Measurements from ENCODE around the gene GOLGA6B.
A peak's percentile ranks its signal among the peaks of the same experiment; 100 is the strongest.

Gene GOLGA6B

DNA sequence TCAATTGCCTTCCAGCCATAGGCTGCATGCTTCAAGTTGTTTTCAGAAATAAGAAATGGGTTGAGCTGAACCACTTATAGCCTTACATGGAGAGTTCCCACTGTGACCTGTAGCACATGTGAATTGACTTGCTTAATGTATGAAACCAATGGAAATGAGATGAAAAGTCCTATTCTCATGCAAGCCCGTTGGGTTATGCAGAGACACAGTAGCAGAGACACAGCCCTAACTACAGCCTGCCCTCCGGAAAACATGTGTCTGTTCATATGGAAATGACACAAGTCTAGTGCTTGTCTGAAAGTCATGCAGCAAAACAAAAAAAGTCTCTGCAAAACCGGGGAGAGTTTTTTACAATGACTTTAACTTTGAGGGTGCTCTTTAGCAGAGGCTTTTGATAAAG, 17.0 kb downstream of the GOLGA6B start:
- ChIA-PET POLR2A (interaction anchor here (0.8 kb wide), 1 partner anchor 15 kb away, joined by 3 read pairs; the partner anchor contains the start of genes BBS4 and HIGD2B), CTCF (interaction anchor here (0.6 to 1.8 kb wide), 7 partner anchors 10 to 189 kb away, joined by 3 to 22 read pairs (median 4); partner anchors contain the start of genes BBS4 and HIGD2B)
- TF ChIP-seq LEF1 (IDR thresholded peaks at IDR 0.05; ENCODE audit: borderline replicate concordance), result no peak
- TF ChIP-seq ZNF384 (IDR thresholded peaks at IDR 0.05), result no peak
- no peak for TF ChIP-seq BHLHE40 (IDR thresholded peaks at IDR 0.05; ENCODE audit: borderline replicate concordance)
- TF ChIP-seq NFRKB (IDR thresholded peaks at IDR 0.05), result no peak
- TF ChIP-seq SUZ12 (IDR thresholded peaks at IDR 0.05), result no peak
- no peak for TF ChIP-seq HDGF (IDR thresholded peaks at IDR 0.05; ENCODE audit: borderline replicate concordance)
- DNase-seq (ENCODE audit: extremely low spot score), result no peak

DNA sequence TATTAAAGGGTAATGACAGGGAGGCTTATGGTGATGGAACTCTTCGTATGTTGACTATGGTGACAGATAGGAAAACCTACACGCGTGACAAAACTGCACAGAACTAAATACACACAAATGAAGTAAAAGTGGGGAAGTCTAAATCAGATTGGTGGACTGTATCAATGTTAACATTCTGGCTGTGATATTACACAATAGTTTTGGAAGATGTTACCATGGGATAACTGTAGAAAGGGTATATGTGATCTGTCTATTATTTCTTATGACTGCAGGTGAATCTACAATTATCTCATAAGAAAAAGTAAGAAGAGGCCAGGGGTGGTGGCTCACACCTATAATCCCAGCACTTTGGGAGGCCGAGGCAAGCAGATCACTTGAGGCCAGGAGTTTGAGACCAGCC, 22.3 kb downstream of the GOLGA6B start:
- TF ChIP-seq SUZ12 (IDR thresholded peaks at IDR 0.05) (no peak), FOXM1 (IDR thresholded peaks at IDR 0.05; ENCODE audit: borderline replicate concordance) (no peak), TARDBP (IDR thresholded peaks at IDR 0.05) (no peak), PKNOX1 (IDR thresholded peaks at IDR 0.05) (no peak), ZNF384 (IDR thresholded peaks at IDR 0.05) (no peak), ELF4 (IDR thresholded peaks at IDR 0.05) (no peak), ARNT (IDR thresholded peaks at IDR 0.05) (no peak), L3MBTL2 (conservative IDR thresholded peaks at IDR 0.05) (no peak), CTBP1 (IDR thresholded peaks at IDR 0.05; ENCODE audit: borderline replicate concordance) (no peak), FOXA1 (IDR thresholded peaks at IDR 0.05) (no peak), FOXK2 (IDR thresholded peaks at IDR 0.05) (no peak), NFRKB (IDR thresholded peaks at IDR 0.05) (no peak), BHLHE40 (IDR thresholded peaks at IDR 0.05; ENCODE audit: borderline replicate concordance) (no peak), SP1 (IDR thresholded peaks at IDR 0.05) (no peak), HDGF (IDR thresholded peaks at IDR 0.05; ENCODE audit: borderline replicate concordance) (no peak), LEF1 (IDR thresholded peaks at IDR 0.05; ENCODE audit: borderline replicate concordance) (no peak)
- ChIA-PET CTCF (no interaction called here), POLR2A (no interaction called here)
- DNase-seq (ENCODE audit: extremely low spot score), result no peak

DNA sequence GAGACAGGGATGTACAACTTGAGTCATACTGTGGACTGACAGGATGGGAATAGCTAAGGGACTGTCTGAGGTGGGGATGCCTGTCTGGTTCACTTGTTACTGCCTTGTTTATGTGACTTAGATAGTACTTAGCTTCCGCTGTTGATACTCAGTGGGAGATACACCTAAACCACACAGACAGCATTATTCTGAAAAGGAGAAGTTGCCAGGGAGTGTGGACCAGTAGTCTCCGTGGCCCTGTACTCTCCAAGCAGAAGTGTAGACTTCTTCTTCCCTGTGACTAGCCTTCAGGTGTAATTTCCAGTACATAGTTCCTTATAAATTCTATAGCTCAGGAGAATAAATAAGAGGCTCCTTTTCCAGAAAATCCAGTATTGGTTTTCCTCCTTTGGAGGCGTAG, 26.4 kb downstream of the GOLGA6B start:
- TF ChIP-seq ZNF384 (IDR thresholded peaks at IDR 0.05) (no peak), HDGF (IDR thresholded peaks at IDR 0.05; ENCODE audit: borderline replicate concordance) (no peak), BHLHE40 (IDR thresholded peaks at IDR 0.05; ENCODE audit: borderline replicate concordance) (no peak)
- ChIA-PET CTCF (interaction anchor here (1.7 to 1.9 kb wide), 2 partner anchors 10 to 81 kb away, joined by 10 to 12 read pairs; no protein-coding TSS in a partner anchor), POLR2A (no interaction called here)
- DNase-seq (ENCODE audit: extremely low spot score), result no peak

- POLR2A ChIA-PET, result no interaction called here
- TF ChIP-seq CTBP1 (IDR thresholded peaks at IDR 0.05; ENCODE audit: borderline replicate concordance) (no peak), FOXK2 (IDR thresholded peaks at IDR 0.05) (no peak), ZNF384 (IDR thresholded peaks at IDR 0.05) (no peak), ELF4 (IDR thresholded peaks at IDR 0.05) (no peak), TARDBP (IDR thresholded peaks at IDR 0.05) (no peak), LEF1 (IDR thresholded peaks at IDR 0.05; ENCODE audit: borderline replicate concordance) (no peak), FOXM1 (IDR thresholded peaks at IDR 0.05; ENCODE audit: borderline replicate concordance) (no peak), FOXA1 (IDR thresholded peaks at IDR 0.05) (no peak), L3MBTL2 (conservative IDR thresholded peaks at IDR 0.05) (no peak), BHLHE40 (IDR thresholded peaks at IDR 0.05; ENCODE audit: borderline replicate concordance) (no peak), SUZ12 (IDR thresholded peaks at IDR 0.05) (no peak), SP1 (IDR thresholded peaks at IDR 0.05) (no peak), PKNOX1 (IDR thresholded peaks at IDR 0.05) (no peak), NFRKB (IDR thresholded peaks at IDR 0.05) (no peak), HDGF (IDR thresholded peaks at IDR 0.05; ENCODE audit: borderline replicate concordance) (no peak), ARNT (IDR thresholded peaks at IDR 0.05) (no peak)
- no peak for DNase-seq (ENCODE audit: extremely low spot score)
- CTCF ChIA-PET, result interaction anchor here (0.6 kb wide), 1 partner anchor 1316 kb away, joined by 4 read pairs; no protein-coding TSS in a partner anchor
Observed at GRCh38 chr15:72682772-72683171, 28.3 kb downstream of the GOLGA6B start.

DNA sequence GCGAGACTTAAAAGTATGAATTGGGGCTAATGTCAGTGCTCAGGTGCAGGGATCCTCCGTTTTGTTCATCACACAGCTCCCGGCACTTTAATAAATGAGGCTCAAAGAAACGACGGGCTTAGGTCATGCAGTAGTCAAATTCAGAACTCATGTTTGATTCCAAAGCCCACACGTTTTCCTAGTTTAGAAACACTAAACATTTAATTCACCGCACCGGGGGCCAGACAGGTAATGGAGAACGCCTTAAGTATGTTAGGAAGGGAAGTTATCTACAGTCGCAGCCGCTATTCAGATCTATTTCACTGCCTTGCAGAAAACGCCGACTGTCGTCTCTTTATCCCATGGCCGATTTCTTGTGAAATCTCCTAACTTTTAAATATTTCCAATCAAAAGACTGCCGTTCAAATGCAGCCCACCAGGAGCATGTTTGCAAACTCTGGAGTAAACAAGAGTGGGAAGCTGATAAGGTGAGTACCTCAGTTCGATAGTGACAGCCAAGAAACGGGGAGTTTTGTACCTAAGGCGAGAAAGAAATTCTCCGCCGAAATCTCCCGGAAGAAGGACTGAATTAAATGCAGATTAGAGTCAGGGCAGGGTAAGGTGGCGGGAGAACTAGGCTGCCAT, 30.9 kb downstream of the GOLGA6B start:
- TF ChIP-seq FOXK2 (IDR thresholded peaks at IDR 0.05) (no peak), L3MBTL2 (conservative IDR thresholded peaks at IDR 0.05) (0 out of 2 replicates have a peak, but pooled peaks have one; percentile 58)
- ChIA-PET POLR2A (interaction anchor here (0.9 to 1.8 kb wide), 8 partner anchors 9 to 454 kb away, joined by 3 to 6 read pairs (median 4); partner anchors contain the start of gene PKM), CTCF (interaction anchor here (0.9 to 1.2 kb wide), 3 partner anchors 14 to 37 kb away, joined by 4 to 5 read pairs (median 4); no protein-coding TSS in a partner anchor)
- DNase-seq (ENCODE audit: extremely low spot score), result peak; percentile 12

- peak; percentile 86 for DNase-seq (ENCODE audit: extremely low spot score)
- ChIA-PET CTCF (interaction anchor here (0.6 to 1.5 kb wide), 5 partner anchors 15 to 589 kb away, joined by 3 to 5 read pairs (median 3); no protein-coding TSS in a partner anchor), POLR2A (interaction anchor here (0.7 to 1.8 kb wide), 13 partner anchors 8 to 455 kb away, joined by 3 to 6 read pairs (median 3); partner anchors contain the start of gene PKM)
- TF ChIP-seq FOXM1 (IDR thresholded peaks at IDR 0.05; ENCODE audit: borderline replicate concordance) (no peak), ELF4 (IDR thresholded peaks at IDR 0.05) (peak; percentile 81), TARDBP (IDR thresholded peaks at IDR 0.05) (no peak), ARNT (IDR thresholded peaks at IDR 0.05) (no peak), L3MBTL2 (conservative IDR thresholded peaks at IDR 0.05) (peak; percentile 3), NFRKB (IDR thresholded peaks at IDR 0.05) (peak; percentile 20; the same call in 1 of the 2 replicates), BHLHE40 (IDR thresholded peaks at IDR 0.05; ENCODE audit: borderline replicate concordance) (no peak)
Observed at GRCh38 chr15:72685925-72686794, 31.7 kb downstream of the GOLGA6B start, which contains the start of the genes BBS4 and HIGD2B. BBS4 (plus strand) TSS chr15:72686207; CDS start chr15:72686228, 21 bp downstream. HIGD2B (minus strand) TSS chr15:72686182; CDS start chr15:72676374, 9,808 bp downstream.
